Gastroesophageal sphincter (tissue), 4 donors: ENCODE data around the gene UROD. TPM values are rescaled to one million over a fixed set of nuclear protein-coding genes. Genes with fewer than 3 reads are reported as not detected.
A peak's percentile ranks its signal among the peaks of the same experiment; 100 is the strongest.

Source experiments
- ATAC-seq: fragments of 150-250 bp; one replicate; pipeline ENCODE4 v1.9.1; 2016; ENCODE audit warnings: mild to moderate bottlenecking, moderate library complexity
- H3K27ac ChIP-seq, 4 donors: fragments of 200-600 bp; sonication (generic) in 3 of 4; 1 replicate in 3 of 4; 2 replicates in 1 of 4; pipeline ENCODE4 v1.5.1; 2016 to 2019
- H3K27me3 ChIP-seq: fragments of 200-600 bp; sonication (generic); one replicate; pipeline ENCODE4 v1.5.1; 2019
- H3K36me3 ChIP-seq, 2 donors: fragments of 200-600 bp; sonication (generic); one replicate each; pipeline ENCODE4 v1.5.1; 2019; ENCODE audit warnings: control low read depth in 1 of 2
- H3K4me1 ChIP-seq, 3 donors: fragments of 200-600 bp; sonication (generic); 1 replicate in 2 of 3; 2 replicates in 1 of 3; pipeline ENCODE4 v1.5.1; 2016 to 2019; ENCODE audit warnings: control low read depth in 2 of 3
- H3K4me3 ChIP-seq, 2 donors: fragments of 200-600 bp; sonication (generic); one replicate each; pipeline ENCODE4 v1.5.1; 2019; ENCODE audit warnings: mild to moderate bottlenecking in 1 of 2, moderate library complexity in 1 of 2
- H3K9me3 ChIP-seq, 3 donors: fragments of 200-600 bp; sonication (generic); one replicate each; pipeline ENCODE4 v1.5.1; 2017 to 2019; ENCODE audit warnings: control low read depth in 2 of 3
- CTCF ChIP-seq, 4 experiments: fragments of 200-600 bp in 2 of 4; fragments of 450-650 bp in 2 of 4; sonication (generic) in 1 of 4; IDR thresholded peaks; one replicate each; pipeline ENCODE4 v1.5.1; 2017 to 2019; ENCODE audit warnings: antibody characterized with exemption in 4 of 4, mild to moderate bottlenecking in 2 of 4, moderate library complexity in 2 of 4
- EP300 ChIP-seq: sonication (generic); formaldehyde crosslinking; IDR thresholded peaks from one replicate; pipeline ENCODE4 v1.6.1; 2017; ENCODE audit warnings: antibody characterized with exemption, mild to moderate bottlenecking
- POLR2A ChIP-seq, 2 donors: fragments of 450-650 bp; IDR thresholded peaks; one replicate each; pipeline ENCODE4 v1.6.1; 2017; ENCODE audit warnings: antibody characterized with exemption in 2 of 2, mild to moderate bottlenecking in 2 of 2, moderate library complexity in 1 of 2
- POLR2AphosphoS5 ChIP-seq: sonication (generic); formaldehyde crosslinking; IDR thresholded peaks from one replicate; pipeline ENCODE4 v1.6.1; 2017; ENCODE audit warnings: antibody characterized with exemption
- WGBS, 2 donors: methylation state at CpG; one replicate each; pipeline ENCODE4 v1.1.5; 2018; ENCODE audit warnings: low coverage in 1 of 2; 5-methylcytosine and 5-hydroxymethylcytosine counted together
- total RNA-seq, 4 donors: library from RNA; depleted of rRNA; stranded (reverse); fragments of >200 nt; gene quantifications; one replicate each; pipeline ENCODE4 v1.1.0, GENCODE V29; 2016

UROD gene
- total RNA-seq: 100 to 1,000 TPM in 2 of 4 donors, 10 to 100 TPM in 2; 81.8 to 115 (median 98.3) TPM

GRCh38 chr1:45011837-45012638 lies at the start of gene UROD:
Gene UROD (plus strand): TSS chr1:45012254. CDS start chr1:45012266, 12 bp downstream.
- ATAC-seq: peak; percentile 93
- peak within 1 kb of the TSS; percentile 87 to 90 (median 90) for H3K27ac ChIP-seq
- WGBS, 2 donors: 0 to 3% methylated on average over 7 to 8 of the region's 21 CpGs
- peak within 1 kb of the TSS; percentile 94 to 100 for H3K4me3 ChIP-seq
- no peaks in the 10 kb centered on the region for H3K27me3 ChIP-seq
- H3K4me1 ChIP-seq: peaks cover 0 to 58% (median 37%) of the 10 kb centered on the region in 3 donors
- no peaks in the 10 kb centered on the region for H3K9me3 ChIP-seq
- H3K36me3 ChIP-seq: peaks cover 0 to 53% of the 10 kb centered on the region in 2 donors
- TF ChIP-seq CTCF (IDR thresholded peaks at IDR 0.05) (peak in 1 of 4 experiments; percentile 6), POLR2A (IDR thresholded peaks at IDR 0.05) (peak in 1 of 2 donors; percentile 39), EP300 (no peak), POLR2AphosphoS5 (peak; percentile 54)

DNA sequence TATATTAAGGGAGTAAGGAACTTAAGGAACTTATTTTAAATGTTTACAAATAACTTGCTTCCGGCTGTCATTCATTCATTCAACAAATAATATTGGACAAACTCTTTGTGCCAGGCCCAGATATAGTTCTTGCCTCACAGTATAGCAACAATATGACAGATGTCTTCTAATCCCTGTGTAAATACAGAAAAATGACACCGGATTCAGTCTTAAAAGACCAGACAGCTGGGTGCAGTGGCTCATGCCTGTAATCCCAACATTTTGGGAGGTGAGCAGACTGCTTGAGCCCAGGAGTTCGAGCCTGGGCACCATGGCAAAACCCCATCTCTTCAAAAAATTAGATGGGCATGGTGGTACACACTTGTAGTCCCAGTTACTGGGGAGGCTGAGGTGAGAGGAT lies 49.3 kb upstream of the UROD start:
- H3K36me3 ChIP-seq: peaks cover 0 to 16% of the 10 kb centered on the region in 2 donors
- no peaks in the 10 kb centered on the region for H3K27me3 ChIP-seq
- no peaks in the 10 kb centered on the region for H3K9me3 ChIP-seq
- ATAC-seq: no peak
- 84 to 100% methylated on average over 2 to 3 of the region's 3 CpGs for WGBS, 2 donors
- no peak overlapping the region for H3K4me3 ChIP-seq
- H3K4me1 ChIP-seq: no peaks in the 10 kb centered on the region
- H3K27ac ChIP-seq: no peak overlapping the region
- TF ChIP-seq POLR2AphosphoS5: no peak
- no peak for TF ChIP-seq CTCF (IDR thresholded peaks at IDR 0.05)
- no peak for TF ChIP-seq POLR2A (IDR thresholded peaks at IDR 0.05)
- TF ChIP-seq EP300: no peak

GRCh38 chr1:44964396-44964795 lies 47.7 kb upstream of the UROD start:
- H3K27ac ChIP-seq: no peak overlapping the region
- no peaks in the 10 kb centered on the region for H3K4me1 ChIP-seq
- no peaks in the 10 kb centered on the region for H3K27me3 ChIP-seq
- WGBS, 2 donors: 60 to 92% methylated on average over 1 of the region's 1 CpG
- TF ChIP-seq POLR2AphosphoS5 (no peak), POLR2A (IDR thresholded peaks at IDR 0.05) (no peak), EP300 (no peak), CTCF (IDR thresholded peaks at IDR 0.05) (no peak)
- H3K4me3 ChIP-seq: no peak overlapping the region
- no peaks in the 10 kb centered on the region for H3K9me3 ChIP-seq
- ATAC-seq: no peak
- no peaks in the 10 kb centered on the region for H3K36me3 ChIP-seq

- no peak for ATAC-seq
- no peak for TF ChIP-seq POLR2AphosphoS5
- no peak for TF ChIP-seq POLR2A (IDR thresholded peaks at IDR 0.05)
- no peak for TF ChIP-seq EP300
- 29 to 33% methylated on average over 3 to 4 of the region's 4 CpGs for WGBS, 2 donors
- Histone ChIP-seq H3K27me3 (no peaks in the 10 kb centered on the region), H3K36me3 (peaks cover 0 to 29% of the 10 kb centered on the region in 2 donors), H3K4me3 (no peak overlapping the region), H3K27ac (peak overlapping the region in 2 of 4 donors; percentile 11 to 21), H3K4me1 (peaks cover 0 to 16% (median 0%) of the 10 kb centered on the region in 3 donors), H3K9me3 (no peaks in the 10 kb centered on the region)
These were observed 41.7 kb upstream of the UROD start for GRCh38 chr1:44970317-44970716.

DNA sequence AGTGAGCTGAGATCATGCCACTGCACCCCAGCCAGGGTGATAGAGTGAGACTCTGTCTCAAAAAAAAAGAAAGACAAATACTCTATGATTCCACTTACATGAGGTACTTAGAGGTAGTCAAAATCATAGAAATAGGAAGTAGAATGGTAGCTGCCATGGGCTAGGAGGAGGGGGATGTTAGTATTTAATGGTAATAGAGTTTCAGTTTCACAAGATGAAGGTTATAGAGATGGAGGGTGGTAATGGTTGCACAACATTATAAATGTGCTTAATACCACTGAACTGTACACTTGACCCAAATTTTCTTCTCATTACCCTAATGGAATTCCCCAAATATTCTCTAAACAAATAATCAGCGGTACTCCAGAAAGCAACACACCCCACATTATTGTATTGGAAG lies 38.4 kb upstream of the UROD start:
- Histone ChIP-seq H3K36me3 (peaks cover 0 to 62% of the 10 kb centered on the region in 2 donors), H3K9me3 (no peaks in the 10 kb centered on the region), H3K4me1 (peaks cover 0 to 16% (median 0%) of the 10 kb centered on the region in 3 donors), H3K27ac (no peak overlapping the region), H3K27me3 (no peaks in the 10 kb centered on the region), H3K4me3 (no peak overlapping the region)
- no peak for ATAC-seq
- no peak for TF ChIP-seq CTCF (IDR thresholded peaks at IDR 0.05)
- no peak for TF ChIP-seq EP300
- TF ChIP-seq POLR2A (IDR thresholded peaks at IDR 0.05): no peak
- no peak for TF ChIP-seq POLR2AphosphoS5
- 88 to 100% methylated on average over 1 of the region's 1 CpG for WGBS, 2 donors
